WTC11 (cell line): ENCODE data around the gene KCNMA1.
A peak's percentile ranks its signal among the peaks of the same experiment; 100 is the strongest.

ENCODE experiments used
- ARID4B ChIP-seq: sonication (generic); formaldehyde crosslinking; IDR thresholded peaks from 2 replicates; pipeline ENCODE4 v1.8.0; 2023; ENCODE audit warnings: missing genetic modification reagents, mild to moderate bottlenecking, borderline replicate concordance
- CREB1 ChIP-seq: sonication (generic); formaldehyde crosslinking; IDR thresholded peaks from 2 replicates; pipeline ENCODE4 v1.8.0; 2023; ENCODE audit warnings: mild to moderate bottlenecking, missing genetic modification reagents
- CTCF ChIP-seq: fragments of 200-600 bp; IDR thresholded peaks from 2 replicates; pipeline ENCODE4 v1.8.0; 2022; ENCODE audit warnings: antibody characterized with exemption
- SMAD3 ChIP-seq: sonication (generic); formaldehyde crosslinking; IDR thresholded peaks from 2 replicates; pipeline ENCODE4 v1.8.0; 2022; ENCODE audit warnings: missing genetic modification reagents, mild to moderate bottlenecking, borderline replicate concordance
- ZNF317 ChIP-seq: sonication (generic); formaldehyde crosslinking; IDR thresholded peaks from 2 replicates; pipeline ENCODE4 v1.8.1; 2023; ENCODE audit warnings: low read depth, mild to moderate bottlenecking, moderate library complexity, missing genetic modification reagents, borderline replicate concordance
- ZNF416 ChIP-seq: fragments of 250-450 bp; sonication (Bioruptor Pico); IDR thresholded peaks from 2 replicates; pipeline ENCODE4 v1.9.0; 2021; ENCODE audit warnings: mild to moderate bottlenecking, inconsistent platforms

- TF ChIP-seq ZNF416 (CRISPR knock-in tag) = no peak
- peak; percentile 90 for TF ChIP-seq CTCF
- no peak for TF ChIP-seq CREB1
- no peak for TF ChIP-seq SMAD3 (CRISPR knock-in tag)
- TF ChIP-seq ZNF317 = no peak
- TF ChIP-seq ARID4B (CRISPR knock-in tag) = no peak
Observed at GRCh38 chr10:76984559-76985443, 652.8 kb downstream of the KCNMA1 start.
